Ovary (tissue), 9 donors: ENCODE measurements around the gene CHERP. TPM values are rescaled to one million over a fixed set of nuclear protein-coding genes. Genes with fewer than 3 reads are reported as not detected.

Source experiments
- DNase-seq, 5 donors: peaks; one replicate each; pipeline ENCODE4 v3.0.0-alpha.2; 2019 to 2020
- H3K27ac ChIP-seq, 2 donors: fragments of 200-600 bp; one replicate each; pipeline versions ENCODE4 v1.5.1 to v1.8.0; 2019 to 2022
- H3K27me3 ChIP-seq: fragments of 200-600 bp; one replicate; pipeline ENCODE4 v1.8.0; 2022
- H3K36me3 ChIP-seq: fragments of 200-600 bp; sonication (generic); one replicate; pipeline ENCODE4 v1.5.1; 2019
- H3K4me1 ChIP-seq: one replicate; pipeline ENCODE4 v1.8.1; 2013; ENCODE audit warnings: mild to moderate bottlenecking, moderate library complexity; ENCODE audit not compliant: insufficient read depth
- H3K4me3 ChIP-seq: fragments of 200-600 bp; sonication (generic); one replicate; pipeline ENCODE4 v1.5.1; 2017
- H3K9me3 ChIP-seq, 2 donors: fragments of 200-600 bp in 1 of 2; sonication (generic) in 1 of 2; one replicate each; pipeline versions ENCODE4 v1.5.1 to v1.8.1; 2013 to 2019; ENCODE audit warnings: mild to moderate bottlenecking in 1 of 2, moderate library complexity in 1 of 2
- CTCF ChIP-seq, 3 donors: fragments of 450-650 bp in 2 of 3; fragments of 200-600 bp in 1 of 3; IDR thresholded peaks; one replicate each; pipeline versions ENCODE4 v1.5.1 to v1.8.0; 2016 to 2022; ENCODE audit warnings: antibody characterized with exemption in 3 of 3, mild to moderate bottlenecking in 1 of 3
- EP300 ChIP-seq: sonication (generic); formaldehyde crosslinking; IDR thresholded peaks from one replicate; pipeline ENCODE4 v1.6.1; 2017; ENCODE audit warnings: antibody characterized with exemption
- POLR2A ChIP-seq: fragments of 450-650 bp; IDR thresholded peaks from one replicate; pipeline ENCODE4 v1.6.1; 2017; ENCODE audit warnings: antibody characterized with exemption, mild to moderate bottlenecking, moderate library complexity
- WGBS, 3 donors: extraction: QIAGEN DNeasy Blood & Tissue Kit in 1 of 3; methylation state at CpG; one replicate each; pipeline versions ENCODE4 v1.1.5 to v1.1.7; 2013 to 2017; 5-methylcytosine and 5-hydroxymethylcytosine counted together
- intact Hi-C, 4 donors: fragments of 100-400 bp; cut with DNase I; formaldehyde crosslinking; loops; one replicate each; pipeline versions ENCODE4 v1.11.0 to v1.15.1; 2022 to 2023
- polyA plus RNA-seq, 2 donors: library from polyadenylated mRNA; stranded (reverse); fragments of 200-250 nt in 1 of 2; fragments of 350-450 nt in 1 of 2; fragmentation: Illumina TruSeq in 1 of 2; extraction: RNeasy Lipid Tissue Mini Kit (QIAGEN cat#74804) in 1 of 2; gene quantifications; one replicate each; pipeline ENCODE4 v1.2.3, GENCODE V29; 2013 to 2014
- total RNA-seq, 7 donors: library from RNA; depleted of rRNA in 2 of 7; stranded (reverse); fragments of >200 nt in 2 of 7; fragmentation: NEBNext Ultra II Directional in 3 of 7; extraction: Animal tissue kit (Norgen Biotek cat#: 25700) in 3 of 7; gene quantifications; one replicate each; pipeline versions ENCODE4 v1.1.0 to v1.2.4, GENCODE V29; 2016 to 2023
- donor health status: DM: no; HTN: no; CAD: no; lungs with moderate emphysema.
- donor health status: DM: no; HTN: no; CAD: no.
- donor health status: Bipolar disorder and iron deficiency.
- donor health status: DM: yes; HTN: yes; CAD: no.
- donor health status: DM: no; HTN: no; CAD: no.
- donor health status: DM: yes; HTN: yes; CAD: no.

Gene CHERP
- total and polyA plus RNA-seq, 9 donors = 5.9 to 52.6 (median 39.7) TPM

GRCh38 chr19:16524991-16525734 lies 17.1 kb downstream of the CHERP start:
- no peaks in the 10 kb centered on the region for H3K36me3 ChIP-seq
- no peaks in the 10 kb centered on the region for H3K4me1 ChIP-seq
- 92 to 94% (median 93%) methylated on average over 40 to 54 of the region's 54 CpGs for WGBS, 3 donors
- H3K4me3 ChIP-seq = no peak overlapping the region
- H3K27ac ChIP-seq = no peak overlapping the region
- intact Hi-C loops = no loop called here
- no peak for TF ChIP-seq POLR2A
- no peak for TF ChIP-seq EP300
- TF ChIP-seq CTCF (IDR thresholded peaks at IDR 0.05) = no peak
- H3K27me3 ChIP-seq = no peaks in the 10 kb centered on the region
- no peaks in the 10 kb centered on the region for H3K9me3 ChIP-seq
- no peak for DNase-seq

- TF ChIP-seq EP300 (no peak), CTCF (IDR thresholded peaks at IDR 0.05) (no peak), POLR2A (no peak)
- no peaks in the 10 kb centered on the region for H3K9me3 ChIP-seq
- no peaks in the 10 kb centered on the region for H3K4me1 ChIP-seq
- intact Hi-C loops = no loop called here
- no peak overlapping the region for H3K27ac ChIP-seq
- H3K36me3 ChIP-seq = no peaks in the 10 kb centered on the region
- DNase-seq = no peak
- 88 to 91% (median 89%) methylated on average over 25 of the region's 25 CpGs for WGBS, 3 donors
- H3K4me3 ChIP-seq = no peak overlapping the region
- no peaks in the 10 kb centered on the region for H3K27me3 ChIP-seq
These were observed 19.5 kb downstream of the CHERP start for GRCh38 chr19:16522559-16523377.

GRCh38 chr19:16521715-16522289 lies 20.4 kb downstream of the CHERP start:
- 93 to 95% (median 95%) methylated on average over 10 of the region's 10 CpGs for WGBS, 3 donors
- no peaks in the 10 kb centered on the region for H3K4me1 ChIP-seq
- no peak for TF ChIP-seq CTCF (IDR thresholded peaks at IDR 0.05)
- TF ChIP-seq POLR2A = no peak
- TF ChIP-seq EP300 = no peak
- no peak for DNase-seq
- H3K27ac ChIP-seq = no peak overlapping the region
- no peaks in the 10 kb centered on the region for H3K27me3 ChIP-seq
- intact Hi-C loops = no loop called here
- H3K36me3 ChIP-seq = no peaks in the 10 kb centered on the region
- no peaks in the 10 kb centered on the region for H3K9me3 ChIP-seq
- H3K4me3 ChIP-seq = no peak overlapping the region

- intact Hi-C loops = no loop called here
- DNase-seq = no peak
- no peaks in the 10 kb centered on the region for H3K9me3 ChIP-seq
- no peak overlapping the region for H3K27ac ChIP-seq
- no peaks in the 10 kb centered on the region for H3K36me3 ChIP-seq
- H3K4me3 ChIP-seq = no peak overlapping the region
- H3K4me1 ChIP-seq = no peaks in the 10 kb centered on the region
- WGBS, 3 donors = 86 to 90% (median 87%) methylated on average over 17 to 18 of the region's 18 CpGs
- H3K27me3 ChIP-seq = no peaks in the 10 kb centered on the region
- TF ChIP-seq POLR2A (no peak), CTCF (IDR thresholded peaks at IDR 0.05) (no peak), EP300 (no peak)
These were observed 21.1 kb downstream of the CHERP start for GRCh38 chr19:16520986-16521624.
